GM12878 (cell line): ENCODE measurements around the gene C16orf96. TPM values are rescaled to one million over a fixed set of nuclear protein-coding genes. Genes with fewer than 3 reads are reported as not detected.
A peak's percentile ranks its signal among the peaks of the same experiment; 100 is the strongest.

Experiments used
- ATF7 ChIP-seq: fragments of 450-650 bp; IDR thresholded peaks from 2 replicates; pipeline ENCODE4 v1.6.1; 2016; ENCODE audit warnings: low read depth, mild to moderate bottlenecking
- CREM ChIP-seq: IDR thresholded peaks from 2 replicates; pipeline ENCODE4 v1.6.1; 2014; ENCODE audit warnings: antibody characterized with exemption, low read depth
- ETV6 ChIP-seq, 2 experiments: fragments of 450-650 bp in 1 of 2; IDR thresholded peaks in 1 of 2; conservative IDR thresholded peaks in 1 of 2; 2 replicates each; pipeline ENCODE4 v1.6.1; 2014; ENCODE audit warnings: antibody characterized with exemption in 1 of 2, borderline replicate concordance in 1 of 2, low read depth in 1 of 2, mild to moderate bottlenecking in 1 of 2, moderate library complexity in 1 of 2
- HCFC1 ChIP-seq: fragments of 150-350 bp; IDR thresholded peaks from 2 replicates; pipeline ENCODE4 v1.6.1; 2014; ENCODE audit warnings: low read length
- IKZF2 ChIP-seq, 2 experiments: fragments of 450-650 bp; IDR thresholded peaks; 2 replicates each; pipeline ENCODE4 v1.6.1; 2017; ENCODE audit warnings: mild to moderate bottlenecking in 2 of 2, moderate library complexity in 2 of 2
- KDM1A ChIP-seq: fragments of 200-600 bp; sonication (generic); IDR thresholded peaks from 2 replicates; pipeline ENCODE4 v1.6.1; 2016; ENCODE audit warnings: borderline replicate concordance
- NFIC ChIP-seq: IDR thresholded peaks from 2 replicates; pipeline ENCODE4 v1.6.1; 2012; ENCODE audit warnings: low read depth, mild to moderate bottlenecking, inconsistent platforms, low read length, moderate library complexity
- NR2F1 ChIP-seq: fragments of 450-650 bp; conservative IDR thresholded peaks from 2 replicates; pipeline ENCODE4 v1.6.1; 2017; ENCODE audit warnings: mild to moderate bottlenecking
- RAD51 ChIP-seq: fragments of 450-650 bp; IDR thresholded peaks from 2 replicates; pipeline ENCODE4 v1.6.1; 2016; ENCODE audit warnings: moderate library complexity, mild to moderate bottlenecking, inconsistent platforms
- RUNX3 ChIP-seq: IDR thresholded peaks from 2 replicates; pipeline ENCODE4 v1.6.1; 2012; ENCODE audit warnings: low read length, inconsistent platforms
- SMARCA5 ChIP-seq: fragments of 450-650 bp; IDR thresholded peaks from 2 replicates; pipeline ENCODE4 v1.6.1; 2017; ENCODE audit warnings: mild to moderate bottlenecking
- SPI1 ChIP-seq: IDR thresholded peaks from 2 replicates; pipeline ENCODE4 v1.6.1; 2011; ENCODE audit warnings: low read depth, mild to moderate bottlenecking, low read length, moderate library complexity, borderline replicate concordance; ENCODE audit not compliant: insufficient read depth
- TBL1XR1 ChIP-seq: IDR thresholded peaks from 2 replicates; pipeline ENCODE4 v1.6.1; 2012; ENCODE audit warnings: low read depth, low read length, improper control_type of control experiment
- TCF12 ChIP-seq: IDR thresholded peaks from 2 replicates; pipeline ENCODE4 v1.6.1; 2011; ENCODE audit warnings: low read depth, mild to moderate bottlenecking, low read length
- polyA plus RNA-seq, 11 experiments: library from polyadenylated mRNA; depleted of rRNA in 4 of 11; unstranded in 6 of 11; stranded (reverse) in 5 of 11; fragments of >200 nt; fragmentation: Nextera tagmentation in 4 of 11; fragmentation: Illumina TruSeq in 1 of 11; extraction: Ambion mirVana in 4 of 11; extraction: Trizol in 1 of 11; gene quantifications; 1 replicate in 1 of 11; 2 replicates in 10 of 11; pipeline versions ENCODE4 v1.2.1 to v1.2.3, GENCODE V29; 2011 to 2016; ENCODE audit warnings: inconsistent platforms in 2 of 11, missing spikeins in 2 of 11, low read depth in 1 of 11
- total RNA-seq, 4 experiments: library from RNA; depleted of rRNA in 3 of 4; stranded (reverse); fragments of >200 nt in 3 of 4; fragmentation: Illumina TruSeq in 1 of 4; extraction: Trizol in 1 of 4; gene quantifications; 2 replicates each; pipeline versions ENCODE4 v1.2.1 to v1.2.3, GENCODE V29; 2013 to 2021
- TF ChIP-seq, protein P1 (sequence below): IDR thresholded peaks from 2 replicates; pipeline ENCODE4 v1.6.1; 2012; ENCODE audit warnings: low read length, inconsistent platforms
- TF ChIP-seq, protein P2 (sequence below): fragments of 450-650 bp; IDR thresholded peaks from 2 replicates; pipeline ENCODE4 v1.6.1; 2016; ENCODE audit warnings: mild to moderate bottlenecking
- TF ChIP-seq, protein P3 (sequence below): fragments of 450-650 bp; IDR thresholded peaks from 2 replicates; pipeline ENCODE4 v1.6.1; 2017; ENCODE audit warnings: mild to moderate bottlenecking, low read depth, inconsistent platforms; ENCODE audit not compliant: poor library complexity, severe bottlenecking

The C16orf96 gene
- total and polyA plus RNA-seq, 10 of the 15 experiments (the other 5 are each of a cell fraction or from before 2014, with no cell fraction given) = 0.01 to 0.08 (median 0.01) TPM; not detected in 7

DNA sequence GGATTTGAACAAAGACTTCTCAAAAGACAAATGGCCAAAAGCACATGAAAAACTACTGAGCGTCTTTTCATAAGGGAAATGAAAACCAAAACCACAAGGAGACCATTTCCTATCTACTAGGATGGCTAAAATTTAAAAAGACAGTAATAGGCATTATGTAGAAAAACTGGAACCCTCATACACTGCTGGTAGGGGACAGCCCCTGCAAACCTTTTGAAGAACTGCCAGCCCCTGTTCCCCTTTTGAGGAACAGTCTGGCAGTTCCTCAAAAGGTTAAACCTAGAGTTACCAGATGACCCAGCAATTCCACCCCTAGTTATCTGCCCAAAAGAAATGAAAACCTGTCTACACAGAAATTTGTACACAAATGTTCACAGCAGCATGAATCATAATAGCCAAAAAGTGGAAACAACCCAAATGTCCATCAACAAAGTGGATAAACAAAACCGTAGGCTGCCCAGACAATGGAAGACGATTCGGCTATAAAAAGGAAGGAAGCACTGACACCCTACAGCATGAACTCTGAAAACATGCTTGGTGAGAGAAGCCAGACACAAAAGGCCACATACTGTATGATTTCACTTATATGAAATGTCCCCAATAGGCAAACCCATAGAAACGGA lies 40.4 kb upstream of the C16orf96 start (continued):
- TF ChIP-seq, protein P1, sequence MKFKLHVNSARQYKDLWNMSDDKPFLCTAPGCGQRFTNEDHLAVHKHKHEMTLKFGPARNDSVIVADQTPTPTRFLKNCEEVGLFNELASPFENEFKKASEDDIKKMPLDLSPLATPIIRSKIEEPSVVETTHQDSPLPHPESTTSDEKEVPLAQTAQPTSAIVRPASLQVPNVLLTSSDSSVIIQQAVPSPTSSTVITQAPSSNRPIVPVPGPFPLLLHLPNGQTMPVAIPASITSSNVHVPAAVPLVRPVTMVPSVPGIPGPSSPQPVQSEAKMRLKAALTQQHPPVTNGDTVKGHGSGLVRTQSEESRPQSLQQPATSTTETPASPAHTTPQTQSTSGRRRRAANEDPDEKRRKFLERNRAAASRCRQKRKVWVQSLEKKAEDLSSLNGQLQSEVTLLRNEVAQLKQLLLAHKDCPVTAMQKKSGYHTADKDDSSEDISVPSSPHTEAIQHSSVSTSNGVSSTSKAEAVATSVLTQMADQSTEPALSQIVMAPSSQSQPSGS = 0 out of 2 replicates have a peak, but pooled peaks have one; percentile 26
- TF ChIP-seq SMARCA5 (peak; percentile 26; the same call in 1 of the 2 replicates), TCF12 (no peak), ETV6 (conservative IDR thresholded peaks at IDR 0.05 in 1 of 2, IDR thresholded peaks at IDR 0.05 in 1 of 2; ENCODE audit: borderline replicate concordance in 1 of 2, low read depth in 1 of 2) (peak in 1 of 2 experiments; percentile 50; a peak in 1 of 4 replicates), HCFC1 (no peak), RUNX3 (peak; percentile 95), SPI1 (peak; percentile 87), CREM (peak; percentile 32; the same call in 1 of the 2 replicates), TBL1XR1 (no peak), ATF7 (0 out of 2 replicates have a peak, but pooled peaks have one; percentile 27), RAD51 (no peak), NFIC (peak; percentile 81), NR2F1 (peak; percentile 55), KDM1A (no peak), IKZF2 (IDR thresholded peaks at IDR 0.05) (peak; percentile 78 to 85)
- TF ChIP-seq, protein P2, sequence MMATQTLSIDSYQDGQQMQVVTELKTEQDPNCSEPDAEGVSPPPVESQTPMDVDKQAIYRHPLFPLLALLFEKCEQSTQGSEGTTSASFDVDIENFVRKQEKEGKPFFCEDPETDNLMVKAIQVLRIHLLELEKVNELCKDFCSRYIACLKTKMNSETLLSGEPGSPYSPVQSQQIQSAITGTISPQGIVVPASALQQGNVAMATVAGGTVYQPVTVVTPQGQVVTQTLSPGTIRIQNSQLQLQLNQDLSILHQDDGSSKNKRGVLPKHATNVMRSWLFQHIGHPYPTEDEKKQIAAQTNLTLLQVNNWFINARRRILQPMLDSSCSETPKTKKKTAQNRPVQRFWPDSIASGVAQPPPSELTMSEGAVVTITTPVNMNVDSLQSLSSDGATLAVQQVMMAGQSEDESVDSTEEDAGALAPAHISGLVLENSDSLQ = peak; percentile 43; the same call in 1 of the 2 replicates
- TF ChIP-seq, protein P3, sequence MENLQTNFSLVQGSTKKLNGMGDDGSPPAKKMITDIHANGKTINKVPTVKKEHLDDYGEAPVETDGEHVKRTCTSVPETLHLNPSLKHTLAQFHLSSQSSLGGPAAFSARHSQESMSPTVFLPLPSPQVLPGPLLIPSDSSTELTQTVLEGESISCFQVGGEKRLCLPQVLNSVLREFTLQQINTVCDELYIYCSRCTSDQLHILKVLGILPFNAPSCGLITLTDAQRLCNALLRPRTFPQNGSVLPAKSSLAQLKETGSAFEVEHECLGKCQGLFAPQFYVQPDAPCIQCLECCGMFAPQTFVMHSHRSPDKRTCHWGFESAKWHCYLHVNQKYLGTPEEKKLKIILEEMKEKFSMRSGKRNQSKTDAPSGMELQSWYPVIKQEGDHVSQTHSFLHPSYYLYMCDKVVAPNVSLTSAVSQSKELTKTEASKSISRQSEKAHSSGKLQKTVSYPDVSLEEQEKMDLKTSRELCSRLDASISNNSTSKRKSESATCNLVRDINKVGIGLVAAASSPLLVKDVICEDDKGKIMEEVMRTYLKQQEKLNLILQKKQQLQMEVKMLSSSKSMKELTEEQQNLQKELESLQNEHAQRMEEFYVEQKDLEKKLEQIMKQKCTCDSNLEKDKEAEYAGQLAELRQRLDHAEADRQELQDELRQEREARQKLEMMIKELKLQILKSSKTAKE = peak; percentile 66
